Right ventricle myocardium superior (tissue), 1 donor: ENCODE results near the gene SYNE2. TPM values are rescaled to one million over a fixed set of nuclear protein-coding genes. Genes with fewer than 3 reads are reported as not detected.
A peak's percentile ranks its signal among the peaks of the same experiment; 100 is the strongest.
"Not testable (repeated sequence)": the region's sequence is repeated elsewhere in the genome, so short reads cannot be mapped to it uniquely, and the experiment has no call there.

ENCODE experiments used
- ATAC-seq: fragments of 200-7000 bp; cut with Tn5 transposase; one replicate; pipeline ENCODE4 v1.9.1; 2020; ENCODE audit warnings: mild to moderate bottlenecking; ENCODE audit not compliant: poor library complexity
- DNase-seq: peaks from one replicate; pipeline ENCODE4 v3.0.0-alpha.2; 2020
- intact Hi-C: fragments of 100-400 bp; cut with DNase I; formaldehyde crosslinking; loops from one replicate; pipeline ENCODE4 v1.11.2; 2022
- total RNA-seq: library from RNA; stranded (reverse); fragmentation: NEBNext Ultra II Directional; extraction: Animal tissue kit (Norgen Biotek cat#: 25700); gene quantifications from one replicate; pipeline ENCODE4 v1.2.1, GENCODE V29; 2021
- donor health status: DM: no; HTN: yes; CAD: no; lungs with severe emphysema.

Gene SYNE2
- total RNA-seq, 1 donor from 2014 or later = 193 TPM

- no peak for DNase-seq
- intact Hi-C loops = no loop called here
- ATAC-seq = no peak
Measured at GRCh38 chr14:64088647-64088964, 235.8 kb downstream of the SYNE2 start.

GRCh38 chr14:64089920-64090319, 237.1 kb downstream of the SYNE2 start:
- ATAC-seq = no peak
- intact Hi-C loops = no loop called here
- DNase-seq = no peak

GRCh38 chr14:64091217-64091616, 238.4 kb downstream of the SYNE2 start:
- intact Hi-C loops = no loop called here
- DNase-seq = no peak
- no peak for ATAC-seq

GRCh38 chr14:64092338-64092737, 239.5 kb downstream of the SYNE2 start:
- ATAC-seq = no peak
- DNase-seq = no peak
- intact Hi-C loops = no loop called here

- no peak for ATAC-seq
- no peak for DNase-seq
- intact Hi-C loops = no loop called here
Measured at GRCh38 chr14:64092940-64093339, 240.1 kb downstream of the SYNE2 start.

- ATAC-seq = no peak
- intact Hi-C loops = no loop called here
- no peak for DNase-seq
Measured at GRCh38 chr14:64095620-64096019, 242.8 kb downstream of the SYNE2 start.

GRCh38 chr14:64098120-64098519, 245.3 kb downstream of the SYNE2 start:
- intact Hi-C loops = no loop called here
- no peak for DNase-seq
- no peak for ATAC-seq

GRCh38 chr14:64107438-64107837, 254.6 kb downstream of the SYNE2 start:
- ATAC-seq (no peak), DNase-seq (no peak)
- intact Hi-C loops = no loop called here

- intact Hi-C loops = no loop called here
- no peak for DNase-seq
- no peak for ATAC-seq
Measured at GRCh38 chr14:64109819-64110554, 257.2 kb downstream of the SYNE2 start.

GRCh38 chr14:64110802-64111201, 258.0 kb downstream of the SYNE2 start:
- ATAC-seq (no peak), DNase-seq (no peak)

GRCh38 chr14:64112867-64113678, 260.3 kb downstream of the SYNE2 start:
- DNase-seq (no peak), ATAC-seq (peak; percentile 42)
- intact Hi-C loops = no loop called here

More at GRCh38 chr14:64110802-64111201, 258.0 kb downstream of the SYNE2 start:
- intact Hi-C loops = no loop called here

GRCh38 chr14:64114166-64114565, 261.4 kb downstream of the SYNE2 start:
- intact Hi-C loops = no loop called here
- no peak for ATAC-seq
- DNase-seq = no peak

- ATAC-seq (no peak), DNase-seq (no peak)
- intact Hi-C loops = no loop called here
Measured at GRCh38 chr14:64114796-64115195, 262.0 kb downstream of the SYNE2 start.

GRCh38 chr14:64115401-64115800, 262.6 kb downstream of the SYNE2 start:
- ATAC-seq (no peak), DNase-seq (no peak)
- intact Hi-C loops = no loop called here

GRCh38 chr14:64117671-64118402, 265.0 kb downstream of the SYNE2 start:
- intact Hi-C loops = no loop called here
- ATAC-seq = peak; percentile 96
- peak; percentile 73 for DNase-seq

- ATAC-seq, intact Hi-C loops, DNase-seq: not testable (repeated sequence)
Measured at GRCh38 chr14:64118403-64118742, 265.6 kb downstream of the SYNE2 start.

GRCh38 chr14:64118892-64119291, 266.1 kb downstream of the SYNE2 start:
- intact Hi-C loops = no loop called here
- ATAC-seq (peak; percentile 8), DNase-seq (no peak)

- ATAC-seq (no peak), DNase-seq (no peak)
- intact Hi-C loops = no loop called here
Measured at GRCh38 chr14:64119500-64119899, 266.7 kb downstream of the SYNE2 start.

- no peak for ATAC-seq
- intact Hi-C loops = no loop called here
- no peak for DNase-seq
Measured at GRCh38 chr14:64119980-64120379, 267.2 kb downstream of the SYNE2 start.
